Skeletal muscle cell (primary cell): ENCODE results near the gene HOXA2.

Source experiments
- DNase-seq: peaks from one replicate; pipeline ENCODE4 v3.0.0-alpha.2; 2010; ENCODE audit warnings: low read depth
- H3K4me3 ChIP-seq: 2 replicates; pipeline ENCODE4 v1.5.1; 2011; ENCODE audit warnings: low read depth, mild to moderate bottlenecking, control low read depth, low read length, moderate library complexity

HOXA2 gene

DNA sequence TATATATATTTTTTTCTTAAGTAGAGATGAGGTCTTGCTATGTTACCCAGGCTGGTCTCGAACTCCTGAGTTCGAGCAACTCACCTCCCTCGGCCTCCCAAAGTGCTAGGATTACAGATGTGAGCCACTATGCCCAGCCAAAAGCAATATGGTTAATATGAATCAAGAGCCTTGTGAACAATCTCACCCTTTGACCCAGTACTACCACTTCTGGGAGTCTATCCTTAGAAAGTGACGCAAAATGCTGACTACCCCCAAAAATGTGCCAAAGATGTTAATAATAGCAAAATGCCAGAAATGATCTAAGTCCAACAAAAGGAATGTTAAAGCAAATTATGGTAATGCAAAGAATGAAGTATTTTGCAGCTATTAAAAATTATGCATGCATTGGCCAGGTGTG lies 51.0 kb downstream of the HOXA2 start:
- DNase-seq: no peak
- no peak overlapping the region for H3K4me3 ChIP-seq
